Measurements from ENCODE around the gene NLRC5.

Gene NLRC5

DNA sequence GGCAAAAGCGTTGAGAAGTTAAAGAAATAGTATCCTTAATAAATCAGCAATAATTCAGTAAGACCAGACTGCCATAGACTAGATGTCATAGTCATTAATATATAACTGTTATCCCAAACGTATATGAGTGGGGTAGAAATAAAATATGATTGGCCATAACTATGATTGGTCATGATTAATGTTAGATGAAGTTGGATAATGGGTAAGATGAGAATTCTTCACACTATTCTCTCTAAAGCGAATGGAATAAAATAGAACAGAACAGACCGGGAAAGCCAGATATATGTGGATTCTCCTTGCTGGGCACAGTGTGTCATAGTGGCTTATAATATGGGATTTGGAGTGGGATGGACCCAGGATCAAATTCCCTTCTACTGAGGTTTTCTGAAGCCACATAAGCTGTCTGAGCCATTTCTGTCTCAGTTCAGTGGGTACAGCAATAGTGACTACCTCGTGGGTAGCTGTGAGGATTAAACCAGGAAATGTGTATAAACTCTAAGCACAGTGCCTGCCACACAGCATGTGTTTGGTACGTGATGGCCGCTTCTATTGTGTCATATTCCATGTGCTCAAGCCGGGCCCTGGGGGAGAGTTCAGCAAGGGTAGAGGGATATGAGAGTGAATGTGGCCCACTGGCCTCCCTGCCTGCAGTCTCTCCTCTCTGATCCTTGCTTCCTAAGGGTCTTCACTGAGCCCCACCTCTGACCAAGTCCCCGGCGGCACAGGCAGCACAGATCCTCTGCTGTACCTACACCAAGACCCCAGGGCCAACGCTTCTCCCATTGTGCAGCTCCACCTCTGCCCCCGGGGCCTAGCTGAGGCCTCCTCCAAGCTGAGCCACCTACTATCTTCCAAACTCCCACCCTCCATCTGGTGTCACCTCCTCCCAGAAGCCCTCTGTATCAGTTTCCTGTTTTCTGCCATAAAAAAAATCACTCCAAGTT, 23.9 kb upstream of the NLRC5 start:
- TF ChIP-seq, protein P1, sequence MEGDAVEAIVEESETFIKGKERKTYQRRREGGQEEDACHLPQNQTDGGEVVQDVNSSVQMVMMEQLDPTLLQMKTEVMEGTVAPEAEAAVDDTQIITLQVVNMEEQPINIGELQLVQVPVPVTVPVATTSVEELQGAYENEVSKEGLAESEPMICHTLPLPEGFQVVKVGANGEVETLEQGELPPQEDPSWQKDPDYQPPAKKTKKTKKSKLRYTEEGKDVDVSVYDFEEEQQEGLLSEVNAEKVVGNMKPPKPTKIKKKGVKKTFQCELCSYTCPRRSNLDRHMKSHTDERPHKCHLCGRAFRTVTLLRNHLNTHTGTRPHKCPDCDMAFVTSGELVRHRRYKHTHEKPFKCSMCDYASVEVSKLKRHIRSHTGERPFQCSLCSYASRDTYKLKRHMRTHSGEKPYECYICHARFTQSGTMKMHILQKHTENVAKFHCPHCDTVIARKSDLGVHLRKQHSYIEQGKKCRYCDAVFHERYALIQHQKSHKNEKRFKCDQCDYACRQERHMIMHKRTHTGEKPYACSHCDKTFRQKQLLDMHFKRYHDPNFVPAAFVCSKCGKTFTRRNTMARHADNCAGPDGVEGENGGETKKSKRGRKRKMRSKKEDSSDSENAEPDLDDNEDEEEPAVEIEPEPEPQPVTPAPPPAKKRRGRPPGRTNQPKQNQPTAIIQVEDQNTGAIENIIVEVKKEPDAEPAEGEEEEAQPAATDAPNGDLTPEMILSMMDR (IDR thresholded peaks at IDR 0.05), result no peak

DNA sequence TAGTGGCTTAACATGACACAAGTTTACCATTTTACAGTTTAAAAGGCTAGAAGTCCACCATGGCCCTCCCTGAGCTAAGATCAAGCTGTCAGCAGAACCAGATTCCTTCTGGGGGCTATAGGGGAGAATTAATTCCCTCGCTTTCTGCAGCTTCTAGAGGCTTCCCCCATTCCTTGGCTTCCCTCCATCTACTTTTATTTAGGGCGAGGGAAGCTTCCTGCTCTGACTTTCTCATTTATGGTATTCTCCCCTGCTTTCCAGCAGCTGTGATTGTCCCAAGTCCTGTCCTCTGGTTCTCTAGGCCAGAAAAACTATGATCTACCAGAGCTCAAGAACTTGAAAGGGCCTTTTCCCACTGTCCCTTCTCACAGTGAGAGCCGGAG, 23.3 kb upstream of the NLRC5 start:
- TF ChIP-seq, protein P1 (IDR thresholded peaks at IDR 0.05), result no peak

DNA sequence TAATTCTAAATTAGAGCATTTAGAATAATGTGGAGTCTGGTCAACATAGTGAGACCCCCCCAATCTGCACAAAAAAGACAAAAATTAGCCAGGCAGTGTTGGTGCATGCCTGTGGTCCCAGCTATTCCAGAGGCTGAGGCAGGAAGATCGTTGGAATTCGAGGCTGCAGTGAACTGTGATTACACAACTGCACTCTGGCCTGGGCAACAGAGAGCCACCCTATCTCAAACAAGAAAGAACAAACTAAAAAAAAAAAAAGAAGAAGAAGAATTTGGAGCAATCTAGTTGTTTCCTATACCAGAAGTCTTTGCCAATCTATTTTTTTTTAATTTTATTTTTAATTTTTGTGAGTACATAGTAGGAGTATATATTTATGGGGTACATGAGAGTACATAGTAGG, 21.6 kb upstream of the NLRC5 start:
- TF ChIP-seq, protein P1 (IDR thresholded peaks at IDR 0.05), result no peak

DNA sequence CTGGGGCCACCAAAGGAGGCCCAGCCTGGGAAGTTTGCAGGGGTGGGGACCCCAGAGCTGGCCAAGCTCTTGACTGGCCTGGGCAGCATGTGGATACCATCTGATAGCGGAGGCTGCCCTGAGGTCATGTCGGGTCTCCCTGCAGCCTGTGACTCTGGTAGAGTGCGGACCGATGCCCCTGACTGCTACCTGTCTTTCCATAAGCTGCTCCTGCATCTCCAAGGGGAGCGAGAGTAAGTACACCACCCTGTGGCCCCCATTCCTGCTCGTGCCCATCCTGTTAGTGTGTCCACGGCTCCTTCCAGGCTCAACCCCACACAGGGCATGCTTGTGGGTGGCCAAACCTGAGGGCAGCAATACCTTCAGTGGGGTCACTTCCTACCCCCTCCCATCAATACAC, 19.6 kb upstream of the NLRC5 start:
- TF ChIP-seq, protein P1 (IDR thresholded peaks at IDR 0.05), result no peak

DNA sequence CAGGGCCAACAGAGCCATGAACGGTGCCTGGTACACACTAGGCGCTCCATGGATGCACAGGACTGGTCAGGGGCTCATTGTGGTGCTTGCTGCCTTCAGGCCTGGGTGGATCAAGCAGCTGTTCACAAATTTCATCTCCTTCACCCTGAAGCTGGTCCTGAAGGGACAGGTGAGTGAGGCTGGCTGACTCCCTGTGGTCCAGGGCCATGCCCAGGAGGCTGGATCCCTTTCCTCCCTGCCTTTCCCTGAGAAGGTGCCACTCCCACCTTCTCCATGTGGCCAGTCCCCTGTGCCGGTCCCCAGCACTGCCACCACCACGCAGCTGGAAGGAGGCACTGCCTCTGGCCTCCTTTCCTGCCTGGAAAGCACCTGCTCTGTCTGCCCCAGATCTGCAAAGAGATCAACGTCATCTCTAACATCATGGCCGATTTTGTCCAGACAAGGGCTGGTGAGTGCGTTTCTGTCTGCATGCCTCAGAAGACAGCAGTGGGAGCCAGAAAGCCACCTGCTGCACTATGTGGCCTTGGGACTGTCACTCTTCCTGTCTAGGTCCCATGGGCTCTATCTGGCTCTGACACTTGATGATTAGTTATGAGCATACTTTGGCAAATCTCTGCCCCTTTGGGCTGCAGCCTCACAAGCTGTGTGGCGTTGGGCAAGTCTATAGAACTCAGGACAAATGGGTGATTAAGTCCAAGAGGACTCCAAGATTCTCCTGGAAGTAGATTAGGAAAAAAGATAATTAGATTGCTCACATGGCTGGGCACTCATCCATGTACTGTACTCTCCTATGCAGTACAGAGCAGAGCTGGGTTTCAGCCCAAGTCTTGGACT, 18.2 kb upstream of the NLRC5 start:
- TF ChIP-seq, protein P1 (IDR thresholded peaks at IDR 0.05), result no peak

DNA sequence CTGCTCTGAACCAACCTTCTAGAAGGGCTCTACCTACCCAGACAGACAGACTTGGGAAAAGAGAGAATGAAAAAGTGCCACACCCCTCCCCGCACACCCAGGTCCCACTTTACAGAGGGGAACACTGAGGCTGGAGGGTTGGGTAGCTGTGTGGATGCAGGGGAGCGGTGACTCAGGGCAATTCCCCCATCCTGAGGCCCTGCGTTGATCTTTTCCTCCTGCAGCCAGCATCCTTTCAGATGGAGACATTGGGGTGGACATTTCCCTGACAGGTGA, 17.7 kb upstream of the NLRC5 start:
- TF ChIP-seq, protein P1 (IDR thresholded peaks at IDR 0.05), result no peak

DNA sequence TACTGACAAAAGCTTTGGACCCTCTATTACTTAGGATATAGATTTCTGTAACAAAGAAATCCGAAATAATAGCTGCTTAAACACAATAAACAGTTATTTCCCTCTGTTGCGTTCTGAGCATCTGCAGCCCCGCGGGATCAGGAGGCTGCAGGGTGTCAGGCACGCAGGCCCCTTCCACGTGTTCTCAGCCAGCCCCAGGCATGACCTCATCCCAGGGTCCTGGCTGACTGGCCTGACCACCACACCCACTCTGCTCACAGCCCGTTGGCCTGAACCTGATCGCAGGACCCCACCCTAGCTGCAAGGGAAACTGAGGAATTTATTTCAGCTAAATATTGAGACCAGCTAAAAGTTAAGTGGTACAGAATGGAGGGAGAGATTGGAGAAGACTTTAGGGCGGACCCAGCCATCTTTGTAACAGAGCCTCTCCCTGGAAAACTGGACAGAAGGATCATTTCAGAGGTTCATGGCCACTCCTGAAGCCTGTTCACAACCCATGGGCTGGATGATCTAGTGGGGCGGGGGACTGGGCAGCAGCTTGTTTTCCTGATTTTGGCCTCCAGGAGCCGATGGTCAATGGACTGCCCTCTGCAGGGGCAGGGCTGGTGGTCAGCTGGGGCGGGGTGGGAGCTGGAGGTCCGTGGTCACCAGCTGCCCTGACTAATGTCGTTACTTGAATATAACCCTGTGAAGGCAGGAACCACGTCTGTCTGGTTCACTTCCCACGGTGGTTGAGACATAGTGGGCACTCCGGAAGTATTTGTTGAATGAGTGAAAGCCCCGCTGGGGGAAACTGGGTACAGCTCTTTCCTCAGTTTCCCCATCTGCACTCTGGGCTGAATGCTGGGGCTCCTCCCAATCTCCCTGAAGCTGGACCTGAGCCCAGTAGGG, 16.7 kb upstream of the NLRC5 start:
- TF ChIP-seq, protein P1 (IDR thresholded peaks at IDR 0.05), result no peak
